Cardiac fibroblast (primary cell): Measurements from ENCODE around the gene WDR86.

Experiments
- DNase-seq, 2 donors: peaks; one replicate each; pipeline versions ENCODE4 v3.0.0 to v3.0.0-alpha.2; 2010; ENCODE audit warnings: low read depth in 2 of 2
- H3K4me3 ChIP-seq, 2 donors: replicated peaks in 1 of 2; 1 replicate in 1 of 2; 2 replicates in 1 of 2; pipeline ENCODE4 v1.5.1; 2011; ENCODE audit warnings: low read depth in 2 of 2, low read length in 2 of 2, mild to moderate bottlenecking in 2 of 2, moderate library complexity in 1 of 2
- CTCF ChIP-seq: IDR thresholded peaks from one replicate; pipeline ENCODE4 v1.5.1; 2011; ENCODE audit warnings: low read depth, mild to moderate bottlenecking, low read length, inconsistent platforms

Gene WDR86

DNA sequence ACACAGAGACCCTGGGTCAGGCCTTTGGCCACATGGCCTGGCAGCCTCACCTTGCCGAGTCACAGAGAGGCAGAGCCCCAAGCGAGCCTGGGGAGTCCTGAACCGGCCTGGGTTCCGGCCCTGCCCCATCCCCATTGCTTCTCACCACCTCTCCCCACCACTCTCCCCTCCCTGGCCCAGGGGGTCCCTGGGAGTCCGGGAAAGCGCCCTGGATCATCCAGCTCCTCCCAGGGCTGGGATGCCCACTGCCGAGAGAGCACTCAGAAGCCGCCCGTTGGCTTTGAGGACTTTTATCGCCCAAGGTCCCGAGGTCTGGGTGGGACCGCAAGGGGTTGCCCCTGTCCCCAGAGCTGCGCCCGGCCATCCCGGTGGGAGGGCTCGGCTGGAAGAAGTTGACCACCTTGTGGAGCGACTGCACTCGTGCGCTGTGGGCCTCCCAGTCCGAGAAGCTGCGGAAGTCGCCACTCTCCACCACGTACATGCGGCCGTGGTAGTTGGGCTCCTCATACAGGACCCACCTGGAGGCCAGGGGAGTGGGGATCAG lies 22.0 kb upstream of the WDR86 start:
- DNase-seq: no peak
- no peak for TF ChIP-seq CTCF
- no peak overlapping the region for H3K4me3 ChIP-seq

GRCh38 chr7:151431281-151431767 lies 21.5 kb upstream of the WDR86 start:
- no peak for DNase-seq
- no peak overlapping the region for H3K4me3 ChIP-seq
- TF ChIP-seq CTCF: no peak

DNA sequence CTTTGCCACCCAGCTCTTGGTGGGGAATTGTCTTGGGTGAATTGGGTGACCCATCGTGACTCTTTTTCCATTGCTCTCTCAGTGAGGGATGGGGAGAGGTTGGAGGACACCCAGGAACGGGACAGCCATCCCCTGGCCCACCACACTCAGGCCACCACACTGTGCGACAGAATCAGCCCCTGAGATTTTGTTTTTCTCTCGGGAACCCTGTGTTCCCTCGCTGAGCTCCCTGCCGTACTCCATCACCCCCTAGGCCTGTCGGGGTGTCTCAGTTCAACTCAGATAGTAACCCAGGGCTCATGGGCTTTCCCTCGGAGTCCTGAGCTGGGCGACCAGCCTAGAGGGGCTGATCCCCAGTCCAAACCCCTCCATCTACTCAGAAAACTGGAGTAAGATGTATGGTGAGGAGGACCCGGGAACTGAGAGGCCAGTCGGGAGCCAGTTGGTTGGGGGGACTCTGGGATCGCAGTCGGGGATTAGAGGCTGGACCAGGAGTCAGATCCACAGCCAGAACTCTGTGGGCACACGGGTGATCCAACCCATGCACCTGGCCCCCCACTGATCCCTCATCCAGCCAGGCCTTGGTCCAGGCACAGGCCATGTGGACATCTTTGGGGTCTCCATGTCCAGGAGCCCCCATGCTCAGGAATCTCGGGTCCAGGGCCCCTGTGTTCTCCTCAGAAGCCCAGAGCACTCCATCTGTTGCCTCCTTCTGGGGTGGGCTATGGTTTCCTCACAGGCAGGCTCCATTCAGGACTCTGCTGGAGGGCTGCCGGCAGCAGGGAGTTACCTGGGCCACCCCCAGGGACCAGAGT lies 20.8 kb upstream of the WDR86 start:
- DNase-seq: no peak
- no peak for TF ChIP-seq CTCF
- no peak overlapping the region for H3K4me3 ChIP-seq

- TF ChIP-seq CTCF: no peak
- DNase-seq: peak in 1 of 2 donors; percentile 49
- H3K4me3 ChIP-seq: no peak overlapping the region
Observed at GRCh38 chr7:151429560-151430331, 19.9 kb upstream of the WDR86 start.

DNA sequence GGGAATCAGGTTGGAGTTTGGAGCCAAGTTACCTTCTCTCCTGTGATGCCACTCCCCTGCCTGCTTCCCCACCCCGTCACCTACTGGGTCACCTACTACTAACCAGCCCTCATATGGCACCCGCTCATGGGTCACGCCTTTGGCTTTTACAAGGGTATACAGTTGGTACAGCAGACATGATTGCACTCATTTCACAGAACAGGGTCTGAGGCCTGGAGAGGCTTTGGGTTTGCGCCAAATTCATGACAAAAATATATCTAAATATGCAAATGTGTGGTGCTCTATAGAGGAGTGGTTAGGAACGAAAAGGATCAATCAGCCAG lies 19.4 kb upstream of the WDR86 start:
- H3K4me3 ChIP-seq: no peak overlapping the region
- TF ChIP-seq CTCF: no peak
- DNase-seq: no peak

DNA sequence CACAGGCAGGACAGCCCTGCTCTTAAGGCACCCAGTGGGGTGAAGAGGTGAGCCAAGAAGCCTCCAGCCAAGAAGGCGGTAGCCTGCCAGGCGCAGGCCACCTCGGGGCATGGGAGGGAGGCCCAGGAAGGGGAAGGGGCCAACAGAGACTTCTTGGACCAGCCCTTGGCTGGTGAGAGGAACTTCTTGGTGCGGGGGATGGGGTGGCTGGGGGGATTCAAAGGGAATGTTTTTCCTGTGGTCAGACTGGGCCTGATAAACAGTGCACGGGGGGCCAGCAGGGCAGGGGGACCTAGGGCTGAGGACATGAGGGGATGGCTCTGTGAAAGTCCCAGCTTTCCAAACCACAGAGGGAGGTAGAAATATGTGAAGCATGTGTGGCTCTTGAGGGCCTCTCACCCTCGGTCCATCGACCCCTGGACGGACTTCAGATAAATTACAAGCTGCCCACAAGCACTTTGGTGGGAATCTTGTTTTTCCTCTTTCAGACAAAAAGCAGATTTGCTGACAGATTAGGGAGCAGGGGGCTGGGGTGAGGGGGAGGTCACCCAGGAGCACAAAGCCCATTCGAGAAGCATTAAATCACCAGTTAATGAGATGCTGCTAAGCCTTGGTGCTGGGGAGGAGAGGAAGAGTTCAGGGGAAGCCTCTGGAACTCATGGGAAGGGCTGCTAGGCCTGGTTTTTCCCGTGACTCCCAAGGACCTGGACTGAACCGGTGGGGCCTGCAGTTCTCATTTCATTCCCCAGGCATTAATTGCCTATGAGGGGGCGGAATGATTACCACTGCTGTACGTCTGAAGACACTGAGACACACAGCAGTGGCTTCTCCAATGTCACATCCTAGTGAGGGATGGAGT lies 18.8 kb upstream of the WDR86 start:
- TF ChIP-seq CTCF: no peak
- DNase-seq: peak in 1 of 2 donors; percentile 96
- H3K4me3 ChIP-seq: no peak overlapping the region
